Activated CD4-positive, alpha-beta T cell treated with anti-CD3 and anti-CD28 coated beads, Interleukin-2, amount 50 U/mL, for 16 hours (primary cell): ENCODE data around the gene TIGD3.

ENCODE experiments used
- DNase-seq: peaks from one replicate; pipeline ENCODE4 v3.0.0-alpha.2; 2020

TIGD3 gene

GRCh38 chr11:65390996-65391395 is 36.4 kb downstream of the TIGD3 start:
- DNase-seq = no peak

DNA sequence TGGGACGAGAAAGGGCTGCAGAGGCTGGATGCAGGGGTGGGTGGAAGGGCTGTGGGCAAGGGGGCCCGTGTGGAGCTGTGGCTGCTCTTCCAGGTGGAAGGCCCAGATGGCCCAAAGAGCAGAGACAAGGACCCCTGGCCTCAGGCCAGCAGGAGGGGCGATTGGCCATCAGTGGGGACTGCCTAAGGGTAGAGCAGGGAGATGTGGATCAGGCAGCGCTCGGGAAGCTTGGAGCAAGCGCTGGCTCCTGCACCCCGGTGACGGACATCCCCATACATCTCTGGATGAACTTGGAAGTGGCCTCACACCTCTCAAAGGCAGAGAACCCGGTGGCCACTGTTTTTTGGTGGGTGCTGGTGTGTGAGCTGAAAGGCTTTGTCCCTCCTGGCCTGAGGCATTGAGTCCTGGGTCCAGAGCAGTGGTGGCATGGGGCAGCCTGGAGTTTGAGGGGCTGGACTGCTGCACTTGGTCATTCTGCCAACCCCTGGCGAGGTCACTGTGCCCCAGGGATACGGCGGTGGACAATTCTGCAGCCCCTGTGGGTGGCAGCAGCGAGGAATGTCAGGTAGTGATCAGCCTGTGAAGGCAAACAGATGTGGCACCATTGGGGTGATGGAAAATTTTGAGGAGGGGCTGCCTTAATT is 37.8 kb downstream of the TIGD3 start:
- no peak for DNase-seq

DNA sequence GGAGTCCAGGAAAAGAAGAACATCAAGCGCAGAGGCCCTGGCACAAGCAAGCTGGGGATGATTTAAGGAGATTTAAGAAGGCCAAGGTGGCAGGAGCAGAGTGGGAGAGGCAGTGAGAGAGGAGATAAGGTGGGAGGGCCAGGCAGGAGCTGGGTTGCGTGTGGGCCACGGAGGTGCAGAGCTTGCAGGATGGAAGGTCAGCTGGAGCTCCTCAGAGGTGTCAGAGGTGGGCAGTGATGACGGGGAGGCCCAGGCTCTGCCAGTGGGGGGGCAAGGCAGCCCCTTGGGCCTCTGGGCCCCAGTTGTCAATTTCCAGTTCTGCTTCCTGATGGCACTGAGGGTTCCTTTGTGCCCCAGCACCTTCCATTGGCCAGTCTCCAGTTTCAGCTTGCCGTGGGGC is 38.3 kb downstream of the TIGD3 start:
- DNase-seq = no peak

- no peak for DNase-seq
Measured at GRCh38 chr11:65393513-65394079, 39.0 kb downstream of the TIGD3 start.

GRCh38 chr11:65394125-65394536 is 39.6 kb downstream of the TIGD3 start:
- DNase-seq = no peak

DNA sequence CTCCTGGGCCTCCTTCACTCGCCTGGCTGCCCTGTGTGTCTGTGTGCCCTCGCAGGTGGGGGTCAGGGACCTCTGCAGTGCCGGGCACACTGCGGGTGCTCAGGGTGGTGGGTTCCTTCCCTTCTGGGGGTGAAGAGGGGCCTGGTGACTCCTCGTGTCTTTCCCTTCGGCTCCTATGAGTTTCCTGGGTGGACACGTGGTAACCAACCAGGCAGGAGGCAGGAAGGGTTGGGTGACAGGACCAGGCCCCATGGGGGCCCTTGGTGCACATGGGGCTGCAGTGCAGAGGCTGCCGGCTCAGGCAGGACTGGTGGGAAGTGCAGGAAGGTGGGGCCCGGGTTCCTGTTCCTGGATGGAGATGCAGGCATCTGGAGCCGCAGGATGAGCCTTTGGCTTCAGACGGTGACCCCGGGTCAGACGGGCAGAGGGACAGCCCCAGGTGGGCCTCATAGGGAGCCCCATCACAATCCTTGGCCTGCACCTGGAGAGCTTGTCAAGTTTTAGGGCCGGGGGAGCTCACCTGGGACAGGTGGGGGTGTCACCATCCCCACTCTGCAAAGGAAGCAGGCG is 41.5 kb downstream of the TIGD3 start:
- DNase-seq = no peak

DNA sequence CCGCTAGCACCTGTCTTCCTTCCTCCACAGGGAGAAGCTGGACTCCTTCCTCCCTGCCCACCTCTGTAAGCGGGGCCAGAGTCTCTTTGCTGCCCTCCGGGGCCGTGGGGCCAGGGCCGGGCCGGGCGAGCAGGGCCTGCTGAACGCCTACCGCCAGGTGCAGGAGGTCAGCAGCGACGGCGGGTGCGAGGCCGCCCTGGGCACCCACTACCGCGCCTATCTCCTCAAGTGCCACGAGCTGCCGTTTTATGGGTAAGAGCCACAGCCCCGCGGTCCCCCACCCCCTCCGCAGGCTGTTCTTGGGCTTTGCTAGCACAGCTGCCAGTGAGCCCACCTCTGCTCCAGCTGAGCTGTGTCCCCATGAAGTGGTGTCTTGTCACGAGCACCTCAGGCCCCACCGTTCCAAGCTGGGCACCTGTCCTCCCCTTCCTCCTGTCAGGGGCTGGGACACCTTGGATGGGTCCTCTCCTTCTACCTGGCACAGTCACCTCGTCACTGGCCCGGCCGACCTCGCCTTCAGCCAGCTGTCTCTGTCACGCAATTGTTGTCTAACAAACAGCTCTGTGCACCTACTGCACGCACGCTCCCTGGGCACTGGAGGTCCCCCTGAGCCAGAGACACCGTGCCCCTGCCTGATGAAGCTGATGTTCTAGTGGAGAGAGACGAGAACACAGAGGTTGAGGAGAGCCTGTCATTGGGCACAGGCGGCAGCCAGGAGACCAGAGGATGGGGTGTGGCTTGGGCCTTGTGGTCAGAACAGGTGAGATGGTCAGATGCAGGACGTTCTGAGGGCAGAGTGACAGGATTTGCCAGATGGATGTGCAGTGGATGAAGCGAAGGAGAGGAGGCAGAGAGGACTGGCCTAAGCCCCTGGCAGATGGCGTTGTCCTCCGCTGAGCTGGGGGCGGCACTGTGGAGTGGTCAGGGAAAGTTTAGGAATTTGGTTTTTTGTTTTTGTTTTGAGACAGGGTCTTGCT is 42.5 kb downstream of the TIGD3 start:
- DNase-seq = no peak

- no peak for DNase-seq
Measured at GRCh38 chr11:65398362-65398910, 43.9 kb downstream of the TIGD3 start.

GRCh38 chr11:65399249-65399648 is 44.7 kb downstream of the TIGD3 start:
- no peak for DNase-seq

DNA sequence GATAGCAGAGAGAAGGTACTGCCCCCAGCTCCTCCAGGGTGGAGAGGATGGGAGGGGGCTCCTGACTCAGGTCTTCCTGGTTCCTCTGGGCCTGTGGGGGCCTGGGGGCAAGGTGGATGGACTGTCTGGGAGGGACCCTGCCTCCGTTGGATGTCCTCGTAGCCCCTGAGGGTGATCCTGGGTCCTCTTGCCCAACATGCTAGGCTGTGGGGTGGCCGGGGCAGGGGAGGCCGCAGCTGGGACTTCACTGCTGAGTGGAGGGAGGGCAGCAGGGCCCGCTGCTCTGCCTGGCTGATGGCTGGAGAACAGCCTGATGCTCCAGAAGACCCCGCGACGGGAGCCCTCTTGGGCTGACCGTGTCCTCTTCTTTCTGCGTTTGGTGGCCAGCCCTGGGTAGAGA is 45.3 kb downstream of the TIGD3 start:
- DNase-seq = no peak

- no peak for DNase-seq
Measured at GRCh38 chr11:65400307-65401072, 45.9 kb downstream of the TIGD3 start.

- DNase-seq = no peak
Measured at GRCh38 chr11:65401073-65401802, 46.7 kb downstream of the TIGD3 start.

DNA sequence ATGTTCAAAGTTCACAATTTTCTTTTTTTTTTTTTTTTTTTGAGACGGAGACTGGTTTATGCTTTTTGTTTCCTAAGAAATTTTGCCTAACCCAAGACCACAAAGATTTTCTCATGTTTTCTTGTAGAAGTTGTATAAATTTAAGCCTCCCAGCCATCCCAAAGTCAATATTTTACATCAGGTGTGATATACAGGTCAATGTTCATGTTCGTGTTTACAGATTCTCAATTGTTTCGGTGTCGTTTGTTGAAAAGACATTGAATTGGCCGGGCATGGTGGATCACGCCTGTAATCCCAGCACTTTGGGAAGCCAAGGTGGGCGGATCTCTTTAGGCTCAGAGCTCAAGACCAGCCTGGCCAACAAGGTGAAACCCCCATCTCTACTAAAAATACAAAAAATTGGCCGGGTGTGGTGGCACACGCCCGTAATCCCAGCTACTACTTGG is 47.3 kb downstream of the TIGD3 start:
- no peak for DNase-seq

DNA sequence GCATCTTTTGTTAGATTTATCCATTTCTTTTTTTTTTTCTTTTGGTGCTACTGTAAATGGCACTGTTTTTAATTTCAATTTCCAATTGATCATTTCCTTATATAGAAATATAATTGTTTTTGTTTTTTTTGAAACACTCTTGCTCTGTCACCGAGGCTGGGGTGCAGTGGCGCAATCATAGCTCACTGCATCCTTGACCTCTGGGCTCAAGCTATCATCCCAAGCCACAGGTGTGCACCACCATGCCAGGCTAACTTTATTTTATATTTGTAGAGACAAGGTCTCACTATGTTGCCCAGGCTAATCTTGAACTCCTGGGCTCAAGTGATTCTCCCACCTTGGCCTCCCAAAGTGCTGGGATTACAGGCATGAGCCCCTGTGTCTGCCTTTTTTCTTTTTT is 48.2 kb downstream of the TIGD3 start:
- DNase-seq = no peak

- DNase-seq = no peak
Measured at GRCh38 chr11:65403607-65404121, 49.1 kb downstream of the TIGD3 start.

GRCh38 chr11:65404210-65404609 is 49.7 kb downstream of the TIGD3 start:
- no peak for DNase-seq

DNA sequence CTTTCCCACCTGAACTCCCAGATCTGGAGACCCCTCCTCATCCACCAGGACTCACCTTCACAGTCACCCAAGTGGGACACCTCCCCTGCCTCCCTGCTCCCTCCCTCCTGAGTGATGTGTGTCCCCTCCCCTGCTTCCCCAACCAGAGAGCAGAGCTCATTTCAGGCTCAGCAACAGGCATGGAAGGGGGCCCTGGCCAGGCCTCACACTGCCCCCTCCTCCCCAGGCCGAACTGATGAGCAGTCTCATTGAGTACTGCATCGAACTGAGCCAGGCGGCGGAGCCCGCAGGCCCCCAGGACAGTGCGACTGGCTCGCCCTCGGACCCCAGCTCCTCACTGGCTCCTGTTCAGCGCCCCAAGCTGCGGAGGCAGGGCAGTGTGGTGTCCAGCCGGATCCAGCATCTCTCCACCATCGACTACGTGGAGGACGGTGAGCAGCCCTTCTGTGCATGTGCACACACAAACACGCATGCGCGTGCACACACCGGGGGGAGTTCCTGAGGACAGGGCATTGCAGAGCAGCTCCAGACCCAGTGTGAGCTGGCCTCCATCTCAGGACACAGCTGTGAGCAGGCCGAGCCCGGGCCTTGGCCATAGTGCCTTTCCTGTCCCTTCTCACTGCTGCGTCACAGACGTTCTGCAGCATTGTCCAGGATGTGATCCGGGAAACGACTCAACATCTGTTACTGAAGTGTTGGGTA is 50.2 kb downstream of the TIGD3 start:
- DNase-seq = no peak
